DOHH2 (cell line): ENCODE data around the gene LYPD4.
A peak's percentile ranks its signal among the peaks of the same experiment; 100 is the strongest.

ENCODE experiments used
- H3F3A ChIP-seq: fragments of 200-600 bp; sonication (generic), shearing (Covaris generic); 2 replicates; pipeline ENCODE4 v1.6.0; 2016; ENCODE audit warnings: antibody characterized with exemption, mild to moderate bottlenecking; ENCODE audit not compliant: control insufficient read depth, insufficient read depth
- H3K27ac ChIP-seq: fragments of 200-600 bp; sonication (generic); 2 replicates; pipeline ENCODE4 v1.5.1; 2014; ENCODE audit warnings: low read depth, mild to moderate bottlenecking, low read length, moderate library complexity
- H3K27me3 ChIP-seq: fragments of 200-600 bp; sonication (generic); 2 replicates; pipeline ENCODE4 v1.6.1; 2014; ENCODE audit warnings: mild to moderate bottlenecking, low read length, mixed read lengths; ENCODE audit not compliant: control insufficient read depth
- H3K36me3 ChIP-seq: fragments of 200-600 bp; sonication (generic); 2 replicates; pipeline ENCODE4 v1.6.1; 2014; ENCODE audit warnings: mild to moderate bottlenecking, low read length, moderate library complexity, mixed read lengths; ENCODE audit not compliant: control insufficient read depth
- H3K4me1 ChIP-seq: fragments of 200-600 bp; sonication (generic); 2 replicates; pipeline ENCODE4 v1.6.1; 2014; ENCODE audit warnings: mild to moderate bottlenecking, low read length, mixed read lengths; ENCODE audit not compliant: control insufficient read depth
- H3K4me2 ChIP-seq: fragments of 200-600 bp; sonication (generic); 2 replicates; pipeline ENCODE4 v1.6.0; 2014; ENCODE audit warnings: mild to moderate bottlenecking, low read length, moderate library complexity
- H3K4me3 ChIP-seq: fragments of 200-600 bp; sonication (generic); 2 replicates; pipeline ENCODE4 v1.5.1; 2014; ENCODE audit warnings: mild to moderate bottlenecking, low read length, mixed read lengths
- H3K79me2 ChIP-seq: fragments of 200-600 bp; sonication (generic); 2 replicates; pipeline ENCODE4 v1.6.1; 2014; ENCODE audit warnings: mild to moderate bottlenecking, low read length, mixed read lengths; ENCODE audit not compliant: control insufficient read depth
- H3K9me2 ChIP-seq: fragments of 200-600 bp; sonication (generic); replicated peaks from 2 replicates; pipeline ENCODE4 v1.6.1; 2014; ENCODE audit warnings: mild to moderate bottlenecking, low read length, mixed read lengths; ENCODE audit not compliant: control insufficient read depth
- H3K9me3 ChIP-seq: fragments of 200-600 bp; sonication (generic); 2 replicates; pipeline ENCODE4 v1.6.1; 2014; ENCODE audit warnings: antibody characterized with exemption, low read length, mixed read lengths; ENCODE audit not compliant: control insufficient read depth, insufficient read depth
- H4K20me1 ChIP-seq: fragments of 200-600 bp; sonication (generic); 2 replicates; pipeline ENCODE4 v1.6.0; 2014; ENCODE audit warnings: low read depth, mild to moderate bottlenecking, antibody characterized with exemption, low read length, moderate library complexity; ENCODE audit not compliant: control insufficient read depth, insufficient read depth
- EZH2phosphoT487 ChIP-seq: fragments of 200-600 bp; sonication (generic); IDR thresholded peaks from 2 replicates; pipeline ENCODE4 v1.6.1; 2017; ENCODE audit warnings: borderline replicate concordance, mild to moderate bottlenecking, antibody characterized with exemption, low read length, moderate library complexity, mixed read lengths
- TF ChIP-seq, protein P1 (sequence below): fragments of 200-600 bp; sonication (generic); IDR thresholded peaks from one replicate; pipeline ENCODE4 v1.5.1; 2014; ENCODE audit warnings: antibody characterized with exemption, mild to moderate bottlenecking, low read depth, low read length; ENCODE audit not compliant: poor library complexity, severe bottlenecking

LYPD4 gene

DNA sequence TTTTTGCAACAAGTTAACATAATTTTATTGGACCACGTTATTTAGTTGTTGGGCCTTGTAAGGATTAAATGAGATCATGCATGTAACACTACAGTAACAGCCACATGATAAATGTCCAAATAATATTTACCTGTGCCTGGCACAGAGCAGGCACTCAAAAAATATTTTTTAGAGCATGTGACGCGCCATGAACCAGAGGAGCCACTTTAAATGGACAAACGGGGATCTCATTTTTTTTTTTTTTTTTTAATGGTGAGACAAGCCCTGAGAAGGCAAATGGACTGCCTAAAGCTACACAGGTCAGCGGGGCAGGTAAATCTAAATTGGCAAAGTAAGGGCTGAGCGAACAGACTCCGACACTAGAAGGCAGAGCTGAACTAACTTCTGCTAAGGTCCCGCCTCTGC, 14.7 kb upstream of the LYPD4 start:
- H4K20me1 ChIP-seq, result peaks cover 31% of the 10 kb centered on the region
- H3K9me3 ChIP-seq, result no peaks in the 10 kb centered on the region
- peaks cover 41% of the 10 kb centered on the region for H3K36me3 ChIP-seq
- H3K9me2 ChIP-seq, result no peaks in the 10 kb centered on the region
- peak overlapping the region; percentile 45 for H3K27ac ChIP-seq
- no peaks in the 10 kb centered on the region for H3K27me3 ChIP-seq
- no peak for TF ChIP-seq EZH2phosphoT487
- TF ChIP-seq, protein P1, sequence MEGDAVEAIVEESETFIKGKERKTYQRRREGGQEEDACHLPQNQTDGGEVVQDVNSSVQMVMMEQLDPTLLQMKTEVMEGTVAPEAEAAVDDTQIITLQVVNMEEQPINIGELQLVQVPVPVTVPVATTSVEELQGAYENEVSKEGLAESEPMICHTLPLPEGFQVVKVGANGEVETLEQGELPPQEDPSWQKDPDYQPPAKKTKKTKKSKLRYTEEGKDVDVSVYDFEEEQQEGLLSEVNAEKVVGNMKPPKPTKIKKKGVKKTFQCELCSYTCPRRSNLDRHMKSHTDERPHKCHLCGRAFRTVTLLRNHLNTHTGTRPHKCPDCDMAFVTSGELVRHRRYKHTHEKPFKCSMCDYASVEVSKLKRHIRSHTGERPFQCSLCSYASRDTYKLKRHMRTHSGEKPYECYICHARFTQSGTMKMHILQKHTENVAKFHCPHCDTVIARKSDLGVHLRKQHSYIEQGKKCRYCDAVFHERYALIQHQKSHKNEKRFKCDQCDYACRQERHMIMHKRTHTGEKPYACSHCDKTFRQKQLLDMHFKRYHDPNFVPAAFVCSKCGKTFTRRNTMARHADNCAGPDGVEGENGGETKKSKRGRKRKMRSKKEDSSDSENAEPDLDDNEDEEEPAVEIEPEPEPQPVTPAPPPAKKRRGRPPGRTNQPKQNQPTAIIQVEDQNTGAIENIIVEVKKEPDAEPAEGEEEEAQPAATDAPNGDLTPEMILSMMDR, result no peak
- peak overlapping the region; percentile 65 for H3K4me3 ChIP-seq
- H3K4me1 ChIP-seq, result peaks cover 55% of the 10 kb centered on the region
- peak overlapping the region; percentile 67 for H3K4me2 ChIP-seq
- peaks cover 34% of the 10 kb centered on the region for H3F3A ChIP-seq
- peaks cover 42% of the 10 kb centered on the region for H3K79me2 ChIP-seq

DNA sequence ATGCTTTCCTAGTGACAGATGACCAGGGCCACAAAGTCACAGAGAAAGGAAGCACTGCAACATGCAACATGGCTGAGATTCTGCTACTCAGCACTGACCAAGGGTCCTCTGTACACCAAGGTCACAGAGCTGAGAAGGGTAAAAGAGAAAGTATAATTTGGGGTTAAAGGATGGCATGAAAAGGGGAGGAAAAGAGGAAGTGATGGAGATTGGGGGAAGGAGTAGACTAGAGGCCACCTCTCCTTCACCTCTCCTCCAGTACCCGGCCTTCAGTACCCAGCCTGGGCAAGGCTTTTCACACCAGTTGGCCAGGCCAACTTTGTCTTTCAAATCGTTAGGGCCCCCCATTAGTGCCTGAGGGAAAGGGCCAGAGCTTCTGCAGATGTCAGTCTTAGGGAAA, 9.3 kb upstream of the LYPD4 start:
- peaks cover 26% of the 10 kb centered on the region for H3K27me3 ChIP-seq
- TF ChIP-seq, protein P1, result no peak
- no peak for TF ChIP-seq EZH2phosphoT487

DNA sequence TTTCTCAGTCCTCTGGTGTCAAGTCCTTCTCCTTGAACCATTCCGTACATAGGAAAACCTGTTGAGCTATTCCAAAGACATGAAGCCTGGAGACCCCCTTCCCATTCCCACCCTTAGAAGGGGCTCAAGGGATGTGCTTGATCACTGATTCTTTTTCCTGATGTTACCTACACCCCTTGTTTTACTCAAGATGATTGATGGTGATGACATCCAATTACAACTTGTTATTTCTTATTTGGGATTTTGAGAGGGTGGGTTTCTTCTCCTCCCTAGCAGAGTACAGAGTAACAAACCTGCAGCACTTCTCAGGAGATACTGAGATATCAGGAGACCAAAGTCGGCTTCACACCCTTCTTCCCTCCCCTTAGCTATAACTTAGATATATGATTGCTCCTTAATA, 8.9 kb upstream of the LYPD4 start:
- Histone ChIP-seq H3K27me3 (peaks cover 28% of the 10 kb centered on the region), H3K4me2 (no peak overlapping the region), H3K9me3 (no peaks in the 10 kb centered on the region), H3K4me3 (no peak overlapping the region), H4K20me1 (no peaks in the 10 kb centered on the region), H3K79me2 (no peaks in the 10 kb centered on the region), H3K9me2 (no peaks in the 10 kb centered on the region), H3K36me3 (no peaks in the 10 kb centered on the region), H3K27ac (no peak overlapping the region), H3F3A (no peaks in the 10 kb centered on the region), H3K4me1 (peaks cover 13% of the 10 kb centered on the region)
- TF ChIP-seq EZH2phosphoT487, result no peak
- TF ChIP-seq, protein P1, result no peak

More for the DNA sequence above, 9.3 kb upstream of the LYPD4 start:
- Histone ChIP-seq H3F3A (no peaks in the 10 kb centered on the region), H3K9me2 (no peaks in the 10 kb centered on the region), H3K79me2 (no peaks in the 10 kb centered on the region), H3K9me3 (no peaks in the 10 kb centered on the region), H3K36me3 (no peaks in the 10 kb centered on the region), H3K27ac (no peak overlapping the region), H3K4me2 (no peak overlapping the region), H3K4me1 (peaks cover 15% of the 10 kb centered on the region), H4K20me1 (no peaks in the 10 kb centered on the region), H3K4me3 (no peak overlapping the region)

DNA sequence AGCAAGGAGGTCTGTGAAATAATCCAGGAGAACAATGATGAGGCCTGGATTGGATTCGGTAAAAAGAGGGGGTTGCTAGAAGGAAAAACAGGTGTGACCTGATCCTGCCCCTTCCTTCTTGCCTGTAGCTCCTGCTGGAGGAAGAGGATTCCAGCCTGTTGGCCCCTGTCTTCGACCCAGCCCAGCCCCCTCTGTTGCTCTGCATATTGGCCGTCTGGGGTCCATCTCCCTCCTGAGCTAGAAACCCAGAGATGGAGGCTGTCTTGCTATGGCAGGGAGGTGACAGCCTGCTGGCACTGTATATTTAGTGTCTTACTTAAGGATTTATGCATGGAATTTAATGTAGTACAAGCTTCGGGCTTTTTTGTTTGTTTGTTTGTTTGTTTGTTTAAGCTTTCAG, 7.0 kb upstream of the LYPD4 start:
- H4K20me1 ChIP-seq, result no peaks in the 10 kb centered on the region
- no peaks in the 10 kb centered on the region for H3K9me2 ChIP-seq
- H3K36me3 ChIP-seq, result no peaks in the 10 kb centered on the region
- H3F3A ChIP-seq, result no peaks in the 10 kb centered on the region
- TF ChIP-seq, protein P1, result no peak
- no peak for TF ChIP-seq EZH2phosphoT487
- no peaks in the 10 kb centered on the region for H3K79me2 ChIP-seq
- H3K9me3 ChIP-seq, result no peaks in the 10 kb centered on the region
- H3K4me1 ChIP-seq, result no peaks in the 10 kb centered on the region
- no peak overlapping the region for H3K4me2 ChIP-seq
- peaks cover 29% of the 10 kb centered on the region for H3K27me3 ChIP-seq
- H3K4me3 ChIP-seq, result no peak overlapping the region
- no peak overlapping the region for H3K27ac ChIP-seq
